Adrenal gland (tissue), 12 donors: ENCODE data around the gene ENTPD3. TPM values are rescaled to one million over a fixed set of nuclear protein-coding genes. Genes with fewer than 3 reads are reported as not detected.

Source experiments
- DNase-seq, 7 donors: peaks; one replicate each; pipeline ENCODE4 v3.0.0-alpha.2; 2019 to 2020
- H3K27ac ChIP-seq, 5 donors: fragments of 200-600 bp; sonication (generic) in 4 of 5; 1 replicate in 3 of 5; 2 replicates in 2 of 5; pipeline versions ENCODE4 v1.5.1 to v1.8.0; 2016 to 2020; ENCODE audit warnings: mild to moderate bottlenecking in 1 of 5
- H3K27me3 ChIP-seq: fragments of 200-600 bp; 2 replicates; pipeline ENCODE4 v1.8.0; 2021
- H3K36me3 ChIP-seq, 2 donors: fragments of 200-600 bp; replicated peaks in 1 of 2; 1 replicate in 1 of 2; 2 replicates in 1 of 2; pipeline versions ENCODE4 v1.5.1 to v1.8.0; 2018 to 2022
- H3K4me1 ChIP-seq, 2 donors: fragments of 200-600 bp; replicated peaks in 1 of 2; 1 replicate in 1 of 2; 2 replicates in 1 of 2; pipeline versions ENCODE4 v1.5.1 to v1.8.0; 2018 to 2021
- H3K4me3 ChIP-seq, 4 donors: fragments of 200-600 bp; sonication (generic) in 3 of 4; one replicate each; pipeline ENCODE4 v1.5.1; 2016 to 2018
- H3K9me3 ChIP-seq, 3 donors: fragments of 200-600 bp; sonication (generic) in 1 of 3; replicated peaks in 1 of 3; 1 replicate in 2 of 3; 2 replicates in 1 of 3; pipeline versions ENCODE4 v1.5.1 to v1.8.0; 2016 to 2021
- POLR2A ChIP-seq, 2 donors: fragments of 450-650 bp; IDR thresholded peaks; one replicate each; pipeline ENCODE4 v1.6.1; 2017; ENCODE audit warnings: antibody characterized with exemption in 2 of 2, mild to moderate bottlenecking in 2 of 2, moderate library complexity in 1 of 2
- WGBS, 4 donors: extraction: QIAGEN DNeasy Blood & Tissue Kit in 2 of 4; methylation state at CpG; one replicate each; pipeline versions ENCODE4 v1.1.5 to v1.1.7; 2013 to 2017; 5-methylcytosine and 5-hydroxymethylcytosine counted together
- intact Hi-C, 2 donors: fragments of 100-400 bp; cut with DNase I; formaldehyde crosslinking; loops; one replicate each; pipeline versions ENCODE4 v1.14.1 to v1.15.0; 2022 to 2023
- polyA plus RNA-seq, 3 donors: library from polyadenylated mRNA; stranded (reverse); fragments of 200-250 nt in 2 of 3; fragments of 350-450 nt in 1 of 3; fragmentation: Illumina TruSeq in 1 of 3; extraction: RNeasy Lipid Tissue Mini Kit (QIAGEN cat#74804) in 1 of 3; gene quantifications; one replicate each; pipeline ENCODE4 v1.2.3, GENCODE V29; 2013 to 2014
- total RNA-seq, 9 donors: library from RNA; depleted of rRNA in 4 of 9; stranded (reverse); fragments of >200 nt in 4 of 9; fragments of 120-200 nt in 1 of 9; fragmentation: NEBNext Ultra II Directional in 1 of 9; extraction: Animal tissue kit (Norgen Biotek cat#: 25700) in 1 of 9; gene quantifications; one replicate each; pipeline versions ENCODE4 v1.1.0 to v1.2.4, GENCODE V29; 2013 to 2023
- TF ChIP-seq, protein P1 (sequence below), 6 experiments: fragments of 450-650 bp in 4 of 6; fragments of 200-600 bp in 2 of 6; sonication (generic) in 1 of 6; IDR thresholded peaks; 1 replicate in 5 of 6; 2 replicates in 1 of 6; pipeline versions ENCODE4 v1.5.1 to v1.8.0; 2016 to 2021; ENCODE audit warnings: antibody characterized with exemption in 6 of 6, mild to moderate bottlenecking in 2 of 6, moderate library complexity in 1 of 6
- donor health status: healthy with polysubstance abuse.
- donor health status: Bipolar disorder and iron deficiency.
- donor health status: DM: yes; HTN: yes; CAD: no.
- donor health status: DM: no; HTN: no; CAD: no.
- donor health status: DM: no; HTN: no; CAD: no.
- donor health status: DM: yes; HTN: yes; CAD: no.

The ENTPD3 gene
- total and polyA plus RNA-seq, 12 donors = 0.08 to 0.72 (median 0.39) TPM; not detected in 5

GRCh38 chr3:40350529-40350928 lies 36.5 kb upstream of the ENTPD3 start:
- peaks cover 0 to 14% (median 0%) of the 10 kb centered on the region in 3 donors for H3K9me3 ChIP-seq
- DNase-seq = no peak
- no peak overlapping the region for H3K4me3 ChIP-seq
- H3K4me1 ChIP-seq = no peaks in the 10 kb centered on the region
- TF ChIP-seq POLR2A (IDR thresholded peaks at IDR 0.05) = no peak
- intact Hi-C loops = no loop called here
- no peak overlapping the region for H3K27ac ChIP-seq
- no peaks in the 10 kb centered on the region for H3K36me3 ChIP-seq
- no peaks in the 10 kb centered on the region for H3K27me3 ChIP-seq

- Histone ChIP-seq H3K4me1 (no peaks in the 10 kb centered on the region), H3K36me3 (no peaks in the 10 kb centered on the region), H3K27ac (no peak overlapping the region), H3K9me3 (peaks cover 0 to 6% (median 0%) of the 10 kb centered on the region in 3 donors), H3K4me3 (no peak overlapping the region), H3K27me3 (no peaks in the 10 kb centered on the region)
- 65 to 80% (median 71%) methylated on average over 2 of the region's 2 CpGs for WGBS, 4 donors
- intact Hi-C loops = no loop called here
- DNase-seq = no peak
- TF ChIP-seq, protein P1, sequence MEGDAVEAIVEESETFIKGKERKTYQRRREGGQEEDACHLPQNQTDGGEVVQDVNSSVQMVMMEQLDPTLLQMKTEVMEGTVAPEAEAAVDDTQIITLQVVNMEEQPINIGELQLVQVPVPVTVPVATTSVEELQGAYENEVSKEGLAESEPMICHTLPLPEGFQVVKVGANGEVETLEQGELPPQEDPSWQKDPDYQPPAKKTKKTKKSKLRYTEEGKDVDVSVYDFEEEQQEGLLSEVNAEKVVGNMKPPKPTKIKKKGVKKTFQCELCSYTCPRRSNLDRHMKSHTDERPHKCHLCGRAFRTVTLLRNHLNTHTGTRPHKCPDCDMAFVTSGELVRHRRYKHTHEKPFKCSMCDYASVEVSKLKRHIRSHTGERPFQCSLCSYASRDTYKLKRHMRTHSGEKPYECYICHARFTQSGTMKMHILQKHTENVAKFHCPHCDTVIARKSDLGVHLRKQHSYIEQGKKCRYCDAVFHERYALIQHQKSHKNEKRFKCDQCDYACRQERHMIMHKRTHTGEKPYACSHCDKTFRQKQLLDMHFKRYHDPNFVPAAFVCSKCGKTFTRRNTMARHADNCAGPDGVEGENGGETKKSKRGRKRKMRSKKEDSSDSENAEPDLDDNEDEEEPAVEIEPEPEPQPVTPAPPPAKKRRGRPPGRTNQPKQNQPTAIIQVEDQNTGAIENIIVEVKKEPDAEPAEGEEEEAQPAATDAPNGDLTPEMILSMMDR (IDR thresholded peaks at IDR 0.05) = no peak
- TF ChIP-seq POLR2A (IDR thresholded peaks at IDR 0.05) = no peak
These were observed 31.6 kb upstream of the ENTPD3 start for GRCh38 chr3:40355410-40355809.

- Histone ChIP-seq H3K36me3 (no peaks in the 10 kb centered on the region), H3K4me1 (no peaks in the 10 kb centered on the region), H3K27ac (no peak overlapping the region), H3K27me3 (no peaks in the 10 kb centered on the region), H3K9me3 (no peaks in the 10 kb centered on the region), H3K4me3 (no peak overlapping the region)
- intact Hi-C loops = no loop called here
- WGBS, 4 donors = 67 to 82% (median 80%) methylated on average over 1 of the region's 1 CpG
- no peak for DNase-seq
- no peak for TF ChIP-seq POLR2A (IDR thresholded peaks at IDR 0.05)
These were observed 28.5 kb upstream of the ENTPD3 start for GRCh38 chr3:40358454-40358853.

DNA sequence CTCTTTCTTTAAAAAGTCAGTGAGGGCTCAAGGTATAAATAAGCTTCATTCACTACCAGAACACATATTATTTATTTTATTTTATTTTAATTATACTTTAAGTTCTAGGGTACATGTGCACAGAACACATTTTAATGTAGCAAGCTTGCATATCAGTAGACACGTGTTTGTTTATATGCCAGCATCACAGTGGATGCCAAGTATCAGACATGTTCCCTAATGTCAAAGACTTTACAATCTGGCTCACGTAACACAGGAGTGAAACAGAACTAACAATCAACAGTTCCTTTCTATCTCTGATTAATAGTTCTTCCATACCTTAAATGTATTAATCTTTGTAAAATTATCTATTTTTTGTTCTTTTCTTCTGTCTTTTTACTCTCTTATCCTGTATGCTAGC lies 23.3 kb upstream of the ENTPD3 start:
- no peak overlapping the region for H3K4me3 ChIP-seq
- no peak for DNase-seq
- no peaks in the 10 kb centered on the region for H3K9me3 ChIP-seq
- TF ChIP-seq POLR2A (IDR thresholded peaks at IDR 0.05) = no peak
- TF ChIP-seq, protein P1 (IDR thresholded peaks at IDR 0.05) = no peak
- H3K27ac ChIP-seq = no peak overlapping the region
- H3K27me3 ChIP-seq = no peaks in the 10 kb centered on the region
- no peaks in the 10 kb centered on the region for H3K36me3 ChIP-seq
- H3K4me1 ChIP-seq = no peaks in the 10 kb centered on the region
- intact Hi-C loops = no loop called here
- 63 to 71% (median 65%) methylated on average over 2 of the region's 2 CpGs for WGBS, 4 donors

DNA sequence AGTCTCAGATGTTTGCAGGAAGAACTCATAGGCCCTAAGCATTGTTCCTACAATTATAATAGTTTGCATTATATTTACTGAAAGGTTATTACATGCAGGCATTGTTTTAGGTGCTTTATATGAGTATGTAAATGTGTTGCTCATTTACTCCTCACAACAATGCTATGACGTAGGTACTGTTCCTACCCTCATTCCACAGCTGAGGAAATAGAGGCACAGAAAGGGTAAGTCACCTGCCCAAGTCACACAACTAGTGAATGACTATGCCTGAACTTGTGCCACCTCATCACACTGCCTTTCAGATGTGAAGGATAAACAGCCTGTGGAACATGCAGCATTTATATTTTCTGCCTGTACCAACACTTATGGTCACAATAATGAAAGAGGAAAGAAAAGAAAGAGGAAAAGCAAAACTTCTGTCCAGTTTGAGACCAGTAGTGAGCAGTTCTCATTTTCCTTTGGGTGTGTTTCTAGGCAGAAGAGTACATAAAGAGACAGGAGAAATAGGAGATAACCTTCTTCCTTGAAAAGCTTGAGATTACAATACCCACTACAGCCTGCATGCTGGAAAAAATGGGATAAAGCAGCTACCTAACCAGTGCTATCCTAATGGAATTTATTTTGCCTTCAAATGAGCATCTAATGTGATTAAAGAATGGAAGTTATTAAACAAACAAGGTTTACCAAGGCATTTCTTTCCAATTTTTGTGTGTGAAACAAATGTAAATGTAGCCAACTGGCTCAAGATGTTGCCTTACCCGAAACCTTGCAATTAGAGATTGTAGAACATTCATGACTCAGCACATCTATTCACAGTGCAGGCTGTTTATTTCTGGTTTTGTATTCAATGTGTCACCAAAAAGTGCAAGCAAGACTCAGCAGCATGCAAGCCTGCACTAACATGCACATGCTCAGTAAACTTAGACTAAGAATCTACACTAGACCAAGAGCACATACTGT lies 20.5 kb upstream of the ENTPD3 start:
- H3K27ac ChIP-seq = no peak overlapping the region
- H3K9me3 ChIP-seq = no peaks in the 10 kb centered on the region
- no peaks in the 10 kb centered on the region for H3K4me1 ChIP-seq
- no peaks in the 10 kb centered on the region for H3K36me3 ChIP-seq
- intact Hi-C loops = no loop called here
- no peak overlapping the region for H3K4me3 ChIP-seq
- TF ChIP-seq POLR2A (IDR thresholded peaks at IDR 0.05) = no peak
- TF ChIP-seq, protein P1 (IDR thresholded peaks at IDR 0.05) = no peak
- WGBS, 4 donors = 63 to 82% (median 71%) methylated on average over 2 of the region's 2 CpGs
- DNase-seq = no peak
- H3K27me3 ChIP-seq = no peaks in the 10 kb centered on the region
